PFSK-1 (cell line): ENCODE results near the gene ACTR5.

Experiments used
- POLR2AphosphoS5 ChIP-seq: IDR thresholded peaks from 2 replicates; pipeline ENCODE4 v1.6.1; 2012; ENCODE audit warnings: low read depth, mild to moderate bottlenecking, control low read depth, low read length, moderate library complexity
- REST ChIP-seq, 2 experiments: IDR thresholded peaks; 2 replicates each; pipeline versions ENCODE4 v1.6.1 to v1.8.0; 2011 to 2012; ENCODE audit warnings: low read depth in 2 of 2, low read length in 2 of 2, control low read depth in 1 of 2, inconsistent platforms in 1 of 2, mild to moderate bottlenecking in 1 of 2, moderate library complexity in 1 of 2; ENCODE audit not compliant: insufficient read depth in 1 of 2
- SIN3A ChIP-seq: IDR thresholded peaks from 2 replicates; pipeline ENCODE4 v1.6.1; 2012; ENCODE audit warnings: mild to moderate bottlenecking, low read length, moderate library complexity, borderline replicate concordance; ENCODE audit not compliant: insufficient read depth
- TAF1 ChIP-seq: IDR thresholded peaks from 2 replicates; pipeline ENCODE4 v1.6.1; 2012; ENCODE audit warnings: low read length, control low read depth, borderline replicate concordance; ENCODE audit not compliant: insufficient read depth

- TF ChIP-seq POLR2AphosphoS5 (no peak), TAF1 (no peak), REST (IDR thresholded peaks at IDR 0.05; ENCODE audit: insufficient read depth in 1 of 2, low read depth in 2 of 2, low read length in 2 of 2) (no peak), SIN3A (no peak)
These were observed 42.2 kb downstream of the ACTR5 start for GRCh38 chr20:38790200-38791053.
